HG02943 (cell line): ENCODE data around the gene CMTM4.
"Not testable (repeated sequence)": the region's sequence is repeated elsewhere in the genome, so short reads cannot be mapped to it uniquely, and the experiment has no call there.

Experiments
- ATAC-seq: cut with Tn5 transposase; IDR thresholded peaks from one replicate; pipeline ENCODE4 v1.9.1; 2021; ENCODE audit warnings: mild to moderate bottlenecking, low read depth, moderate library complexity; ENCODE audit not compliant: unreplicated experiment

CMTM4 gene

GRCh38 chr16:66618588-66619375, 77.8 kb downstream of the CMTM4 start:
- no peak for ATAC-seq

DNA sequence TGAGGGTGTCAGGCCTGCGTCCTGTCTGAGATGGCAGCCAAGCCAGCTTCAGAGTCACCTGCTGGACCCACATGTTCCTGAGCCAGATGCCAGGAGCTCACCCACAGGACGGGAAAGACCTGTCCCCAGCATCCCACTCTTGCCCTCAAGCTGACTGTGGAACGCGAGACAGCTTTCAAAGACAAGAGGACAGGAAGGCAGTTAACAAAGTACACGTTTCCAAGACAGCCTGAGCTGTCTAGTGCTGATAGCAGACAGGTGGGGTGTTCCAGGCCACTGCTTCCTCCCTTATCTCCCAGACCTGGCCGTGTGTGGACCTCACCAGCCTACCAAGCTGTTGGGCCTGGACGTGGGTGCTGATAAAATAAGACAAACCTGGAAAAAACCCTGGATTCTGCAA, 78.8 kb downstream of the CMTM4 start:
- ATAC-seq: no peak

- ATAC-seq: no peak
These were observed 79.5 kb downstream of the CMTM4 start for GRCh38 chr16:66617010-66617434.

DNA sequence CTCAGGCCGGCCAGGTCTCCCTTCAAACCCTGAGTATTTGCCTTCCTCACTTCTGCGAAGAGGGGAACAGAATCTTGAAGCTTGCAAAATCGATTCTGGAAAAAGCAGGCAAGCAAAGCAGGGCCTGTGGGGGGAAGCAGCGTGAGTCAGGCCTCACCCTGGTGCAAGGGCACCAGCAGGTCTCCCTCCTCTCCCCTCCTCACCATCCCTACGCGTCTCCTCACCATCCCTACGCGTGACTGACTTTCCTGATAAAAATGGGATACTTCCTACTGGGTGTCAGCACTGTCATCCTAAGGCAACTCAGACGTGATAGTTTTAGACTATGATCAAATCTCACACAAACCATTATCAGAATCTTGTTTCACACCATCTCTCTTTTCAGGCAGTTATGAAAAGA, 80.0 kb downstream of the CMTM4 start:
- ATAC-seq: no peak

- no peak for ATAC-seq
These were observed 80.4 kb downstream of the CMTM4 start for GRCh38 chr16:66616169-66616568.

DNA sequence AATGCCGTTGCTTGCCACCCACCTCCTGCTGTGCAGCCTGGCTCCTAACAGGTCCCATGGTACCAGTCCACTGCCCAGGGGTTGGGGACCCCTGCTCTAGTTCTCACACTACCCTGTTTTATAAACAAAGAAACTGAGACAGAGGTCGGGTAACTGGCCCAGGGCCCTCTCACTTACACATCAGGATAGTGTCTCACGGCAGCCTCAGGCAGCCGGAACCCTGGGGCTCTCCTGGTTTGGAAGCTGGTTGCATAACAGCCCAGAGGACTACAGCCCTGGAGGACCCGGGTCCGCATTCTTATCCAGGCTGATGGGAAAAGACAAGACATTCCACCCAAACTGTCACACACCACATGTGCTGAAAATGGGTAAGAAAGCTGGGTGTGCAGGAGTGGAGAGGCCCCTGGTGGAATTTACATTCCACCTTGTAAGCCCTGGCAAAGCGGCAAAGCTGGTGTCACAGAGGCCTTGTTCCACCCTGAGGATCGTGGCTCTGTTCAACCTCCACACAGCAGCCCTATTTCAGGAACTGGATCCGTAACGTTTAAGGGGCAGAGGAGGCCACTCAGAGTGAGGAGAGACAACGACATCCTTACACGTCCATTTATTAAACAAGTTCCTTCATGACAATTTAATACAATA, 82.3 kb downstream of the CMTM4 start:
- no peak for ATAC-seq

DNA sequence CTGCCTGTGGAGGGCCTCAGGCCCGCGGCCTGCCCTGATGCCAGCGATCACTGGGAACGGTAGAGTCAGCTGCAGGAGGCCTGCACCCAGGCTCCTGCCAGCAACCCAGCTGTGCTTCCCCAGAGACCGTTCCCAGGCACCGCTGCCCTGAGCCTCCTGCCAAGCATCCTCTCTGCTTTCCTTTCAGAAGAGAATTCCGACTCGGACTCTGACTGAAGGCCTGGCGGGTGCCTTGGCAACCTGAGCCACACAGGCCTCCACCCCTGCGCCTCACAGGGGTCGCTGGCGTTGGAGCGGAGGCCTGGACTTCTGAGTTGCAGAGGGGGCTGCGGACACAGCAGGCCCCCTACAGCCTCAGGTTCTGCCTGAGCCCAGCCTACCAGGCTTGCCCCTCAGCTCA, 84.1 kb downstream of the CMTM4 start:
- ATAC-seq: no peak

- ATAC-seq: not testable (repeated sequence)
These were observed 84.6 kb downstream of the CMTM4 start for GRCh38 chr16:66611911-66612310.

- ATAC-seq: no peak
These were observed 86.3 kb downstream of the CMTM4 start for GRCh38 chr16:66610111-66610820.

- ATAC-seq: no peak
These were observed 87.4 kb downstream of the CMTM4 start for GRCh38 chr16:66609139-66609510.

GRCh38 chr16:66608241-66609138, 88.1 kb downstream of the CMTM4 start:
- no peak for ATAC-seq

- peak; percentile 63 for ATAC-seq
These were observed 90.4 kb downstream of the CMTM4 start for GRCh38 chr16:66605979-66606751.

DNA sequence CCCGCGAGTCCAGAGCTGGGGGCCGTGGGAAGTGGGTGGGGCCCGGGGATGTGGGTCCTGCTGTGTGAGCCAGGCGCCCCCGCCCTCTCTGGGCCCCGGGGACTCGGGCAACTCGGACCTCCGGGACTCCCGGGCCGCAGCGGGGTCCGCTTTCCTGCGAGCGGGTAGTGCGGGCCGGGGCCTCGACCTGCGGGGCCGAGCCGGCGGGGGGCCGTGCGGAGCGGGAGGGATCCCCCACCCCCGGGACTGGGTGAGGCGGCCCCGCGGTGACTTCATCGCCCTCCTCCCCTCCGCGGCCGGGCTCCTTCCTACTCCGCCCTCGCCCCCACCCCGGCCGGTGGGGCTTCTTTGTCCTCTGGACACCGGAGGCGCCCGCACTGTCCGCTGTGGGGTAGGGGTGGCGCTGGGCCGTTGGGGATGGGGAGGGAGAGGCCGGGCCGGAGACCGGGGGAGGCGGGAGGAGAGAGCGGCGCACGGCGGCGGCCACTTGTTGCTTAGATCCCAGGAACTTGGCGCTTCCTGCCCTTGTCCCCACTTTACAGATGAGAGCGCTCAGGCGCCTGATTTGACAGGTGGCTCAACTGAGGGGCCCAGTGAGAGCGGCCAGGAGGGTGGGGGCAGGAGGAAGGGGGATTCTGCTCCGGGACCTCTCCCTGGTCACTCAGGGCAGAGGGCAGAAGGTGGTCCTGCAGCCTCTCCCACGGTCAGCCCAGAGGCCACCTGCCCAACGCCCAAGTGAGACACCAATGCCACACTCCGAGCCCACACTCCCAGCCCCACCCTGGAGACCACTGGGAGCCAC, 91.2 kb downstream of the CMTM4 start:
- no peak for ATAC-seq

DNA sequence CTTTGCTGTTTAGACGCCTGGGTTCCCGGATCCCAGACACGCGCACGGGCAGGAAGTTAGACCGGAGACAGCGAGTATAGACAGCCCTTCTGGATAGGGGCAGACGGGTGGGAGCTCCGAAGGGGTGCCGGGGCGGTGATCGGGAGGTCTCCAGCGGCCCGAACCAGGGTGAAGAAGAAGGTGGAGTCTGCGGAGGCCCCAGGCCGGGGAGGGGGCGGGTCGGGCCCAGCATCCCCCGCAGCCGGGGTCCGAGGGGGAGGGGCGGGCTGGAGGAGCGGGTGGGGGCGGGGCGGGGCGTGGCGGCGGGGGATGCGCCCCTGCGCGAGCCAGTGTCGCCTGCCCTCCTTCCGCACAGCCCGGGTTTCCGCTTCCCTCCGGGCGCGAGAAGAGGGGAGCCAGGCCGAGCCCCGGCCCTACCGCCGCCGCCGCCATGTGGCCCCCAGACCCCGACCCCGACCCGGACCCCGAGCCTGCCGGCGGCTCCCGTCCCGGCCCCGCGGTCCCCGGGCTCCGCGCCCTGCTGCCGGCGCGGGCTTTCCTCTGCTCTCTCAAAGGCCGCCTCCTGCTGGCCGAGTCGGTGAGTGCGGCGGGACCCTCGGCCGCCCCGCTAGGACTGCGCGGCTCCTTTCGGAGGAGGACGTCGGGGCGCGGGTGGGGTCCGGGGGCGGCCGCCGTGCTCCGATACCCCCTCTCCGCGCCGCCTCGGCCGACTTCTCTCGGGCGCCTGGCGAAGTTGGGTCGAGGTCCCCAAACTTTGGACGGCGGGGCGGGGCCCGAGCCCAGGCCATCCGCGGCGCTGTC, 92.0 kb downstream of the CMTM4 start, which contains the start of gene CMTM3:
CMTM3 (plus strand) TSS at position 329 of the 801 bp plus-strand sequence; CDS start at position 431, 102 bp downstream.
- no peak for ATAC-seq

- no peak for ATAC-seq
These were observed 92.8 kb downstream of the CMTM4 start for GRCh38 chr16:66603537-66604375.

- ATAC-seq: no peak
These were observed 95.1 kb downstream of the CMTM4 start for GRCh38 chr16:66601471-66601870.

DNA sequence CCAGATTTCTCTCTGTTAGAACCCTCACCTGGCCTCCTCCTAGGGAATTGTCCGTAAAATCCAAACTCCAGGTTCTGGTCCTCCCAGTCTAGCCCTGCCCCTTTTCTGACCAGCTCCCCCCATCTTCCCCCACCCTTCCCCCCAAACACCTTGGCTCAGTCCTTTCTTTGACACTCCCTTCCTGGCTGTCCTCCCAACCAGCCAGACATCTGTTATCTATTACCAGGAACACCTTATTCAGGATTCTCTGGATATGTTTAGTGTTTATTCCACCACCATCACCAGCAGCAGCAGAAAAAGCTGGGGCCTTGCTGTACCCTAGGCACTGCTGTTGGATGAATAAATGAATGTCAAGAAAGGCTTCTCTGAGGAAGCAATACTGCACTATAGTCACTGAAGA, 96.1 kb downstream of the CMTM4 start:
- ATAC-seq: no peak
